SJSA1 (cell line): ENCODE results near the gene PNKP. TPM values are rescaled to one million over a fixed set of nuclear protein-coding genes. Genes with fewer than 3 reads are reported as not detected.

ENCODE experiments used
- DNase-seq, 2 experiments: peaks; one replicate each; pipeline ENCODE4 v3.0.0-alpha.2; 2015 to 2020; ENCODE audit warnings: low spot score in 2 of 2, low read depth in 1 of 2
- H3K27ac ChIP-seq: fragments of 250-450 bp; sonication (Bioruptor Pico); 2 replicates; pipeline ENCODE4 v1.5.1; 2020; ENCODE audit warnings: mild to moderate bottlenecking, moderate library complexity
- H3K27me3 ChIP-seq: fragments of 250-450 bp; sonication (Bioruptor Pico); replicated peaks from 2 replicates; pipeline ENCODE4 v1.5.1; 2020; ENCODE audit warnings: mild to moderate bottlenecking, moderate library complexity
- H3K36me3 ChIP-seq: fragments of 250-450 bp; sonication (Bioruptor Pico); 2 replicates; pipeline ENCODE4 v1.5.1; 2020; ENCODE audit warnings: mild to moderate bottlenecking
- H3K4me1 ChIP-seq: fragments of 250-450 bp; sonication (Bioruptor Pico); replicated peaks from 2 replicates; pipeline ENCODE4 v1.6.1; 2021; ENCODE audit warnings: mild to moderate bottlenecking
- H3K4me3 ChIP-seq: fragments of 250-450 bp; sonication (Bioruptor Pico); 2 replicates; pipeline ENCODE4 v1.5.1; 2020; ENCODE audit warnings: mild to moderate bottlenecking
- H3K9me3 ChIP-seq: fragments of 250-450 bp; sonication (Bioruptor Pico); replicated peaks from 2 replicates; pipeline ENCODE4 v1.5.1; 2020; ENCODE audit warnings: mild to moderate bottlenecking
- total RNA-seq: library from RNA; depleted of rRNA; stranded (reverse); fragments of >200 nt; shearing (Covaris generic); gene quantifications from 2 replicates; pipeline ENCODE4 v1.2.3, GENCODE V29; 2014

Gene PNKP
- total RNA-seq, 1 experiment from 2014 or later: 35.0 TPM

DNA sequence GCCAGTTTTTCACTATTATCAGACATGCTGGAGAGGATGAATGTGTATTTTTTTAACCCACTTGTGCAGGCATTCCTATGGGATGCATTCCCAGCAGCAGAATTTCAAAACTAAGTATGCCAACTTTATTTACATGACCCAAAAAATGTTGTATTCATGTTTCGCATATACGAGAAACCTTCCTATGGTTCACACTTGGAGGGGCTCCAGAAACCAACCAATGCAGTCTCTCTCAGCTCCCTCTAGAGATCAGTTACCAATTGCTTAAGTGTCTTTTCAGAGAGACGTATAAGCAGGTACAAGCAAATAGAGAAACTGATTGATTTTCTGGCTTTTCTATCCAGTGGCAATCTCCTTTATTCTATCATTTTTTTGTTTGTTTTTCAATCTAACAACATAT lies 22.0 kb downstream of the PNKP start:
- H3K27ac ChIP-seq: no peak overlapping the region
- H3K4me3 ChIP-seq: no peak overlapping the region
- DNase-seq: no peak
- no peaks in the 10 kb centered on the region for H3K9me3 ChIP-seq
- no peaks in the 10 kb centered on the region for H3K27me3 ChIP-seq
- no peaks in the 10 kb centered on the region; the same call in 1 of the 2 replicates for H3K36me3 ChIP-seq
- peaks cover 20% of the 10 kb centered on the region for H3K4me1 ChIP-seq

DNA sequence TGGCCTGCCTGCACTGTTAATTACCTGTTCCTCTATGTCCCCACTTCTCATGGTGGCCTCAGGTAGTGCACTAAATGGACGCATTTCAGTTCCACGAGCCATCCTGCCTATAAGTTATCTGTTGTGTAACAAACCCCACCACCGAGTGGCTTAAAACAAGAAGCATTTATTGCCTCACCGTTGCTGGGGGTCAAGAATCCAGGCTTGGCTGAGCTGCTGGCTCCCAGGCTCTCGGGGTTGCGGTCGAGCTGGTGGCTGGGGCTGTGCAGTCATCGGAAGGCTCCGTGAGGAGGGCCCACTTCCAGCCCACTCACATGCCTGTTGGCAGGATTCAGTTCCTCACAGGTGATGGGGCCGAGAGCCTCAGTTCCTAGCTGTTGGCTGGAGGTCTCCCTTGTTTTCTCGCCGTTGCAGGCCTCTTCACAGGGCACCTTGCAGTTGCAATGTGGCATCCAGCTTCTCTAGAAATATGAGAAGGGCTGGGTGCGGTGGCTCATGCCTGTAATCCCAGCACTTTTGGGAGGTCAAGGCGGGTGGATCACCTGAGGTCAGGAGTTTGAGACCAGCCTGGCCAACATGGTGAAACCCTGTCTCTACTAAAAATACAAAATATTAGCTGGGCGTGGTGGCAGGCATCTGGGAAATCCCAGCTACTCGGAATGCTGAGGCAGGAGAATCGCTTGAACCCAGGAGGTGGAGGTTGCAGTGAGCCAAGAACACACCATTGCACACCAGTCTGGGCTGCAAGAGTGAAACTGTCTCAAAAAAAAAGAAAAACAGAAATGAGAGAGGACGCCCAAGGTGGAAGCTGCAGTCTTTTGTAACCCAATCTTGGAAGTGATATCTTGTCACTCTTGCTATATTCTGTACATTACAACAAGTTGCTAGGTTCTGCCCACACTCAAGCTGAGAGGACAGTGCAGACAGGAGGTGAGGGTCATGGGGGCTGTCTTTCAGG lies 23.0 kb downstream of the PNKP start:
- Histone ChIP-seq H3K4me1 (peaks cover 17% of the 10 kb centered on the region), H3K4me3 (no peak overlapping the region), H3K27me3 (no peaks in the 10 kb centered on the region), H3K9me3 (no peaks in the 10 kb centered on the region), H3K27ac (no peak overlapping the region), H3K36me3 (peaks cover 5% of the 10 kb centered on the region)
- no peak for DNase-seq

DNA sequence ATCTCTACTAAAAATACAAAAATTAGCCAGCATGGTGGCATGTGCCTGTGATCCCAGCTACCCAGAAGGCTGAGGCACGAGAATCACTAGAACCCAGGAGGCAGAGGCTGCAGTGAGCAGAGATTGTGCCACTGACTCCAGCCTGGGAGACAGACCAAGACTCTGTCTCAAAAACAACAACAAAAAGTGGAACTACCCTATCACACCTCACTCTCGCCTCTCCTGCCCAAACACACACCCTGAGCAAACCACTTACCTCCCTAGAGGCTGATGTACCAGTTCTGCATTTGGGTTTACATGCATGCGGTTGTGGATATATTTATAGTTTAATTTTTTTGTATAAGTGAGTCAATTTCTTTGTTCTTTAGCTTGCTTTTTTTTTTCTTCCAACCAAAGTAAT lies 24.1 kb downstream of the PNKP start:
- Histone ChIP-seq H3K27me3 (no peaks in the 10 kb centered on the region), H3K9me3 (no peaks in the 10 kb centered on the region), H3K36me3 (peaks cover 11% of the 10 kb centered on the region), H3K4me1 (peaks cover 19% of the 10 kb centered on the region), H3K4me3 (no peak overlapping the region), H3K27ac (no peak overlapping the region)
- DNase-seq: no peak

DNA sequence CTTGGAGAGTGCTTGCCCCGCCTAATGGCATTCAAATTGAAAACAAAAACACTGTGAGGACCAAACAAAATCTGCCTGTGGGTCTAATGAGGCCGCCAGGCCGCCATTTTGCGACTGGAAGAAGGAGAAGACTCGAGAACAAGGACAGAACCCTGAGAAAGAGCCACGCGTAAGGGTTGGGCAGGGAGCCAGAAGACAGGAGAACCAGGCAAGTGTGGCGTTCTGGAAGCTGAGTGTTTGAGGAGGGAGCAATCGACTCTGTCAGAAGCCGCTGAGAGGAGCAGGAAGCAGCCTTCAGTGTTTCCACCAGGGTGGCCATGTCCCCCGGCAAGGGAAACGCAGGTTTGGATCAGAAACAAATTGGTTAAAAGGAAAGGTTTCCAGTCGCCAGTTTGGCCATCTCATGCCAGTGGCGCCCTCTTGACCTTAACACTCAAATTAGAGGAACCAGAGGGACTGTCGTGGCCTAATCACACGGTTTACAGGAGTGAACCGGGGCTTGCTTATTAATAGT lies 26.6 kb downstream of the PNKP start:
- no peak for DNase-seq
- H3K4me3 ChIP-seq: no peak overlapping the region
- no peak overlapping the region for H3K27ac ChIP-seq
- H3K9me3 ChIP-seq: no peaks in the 10 kb centered on the region
- no peaks in the 10 kb centered on the region for H3K27me3 ChIP-seq
- peaks cover 23% of the 10 kb centered on the region for H3K4me1 ChIP-seq
- peaks cover 32% of the 10 kb centered on the region for H3K36me3 ChIP-seq

DNA sequence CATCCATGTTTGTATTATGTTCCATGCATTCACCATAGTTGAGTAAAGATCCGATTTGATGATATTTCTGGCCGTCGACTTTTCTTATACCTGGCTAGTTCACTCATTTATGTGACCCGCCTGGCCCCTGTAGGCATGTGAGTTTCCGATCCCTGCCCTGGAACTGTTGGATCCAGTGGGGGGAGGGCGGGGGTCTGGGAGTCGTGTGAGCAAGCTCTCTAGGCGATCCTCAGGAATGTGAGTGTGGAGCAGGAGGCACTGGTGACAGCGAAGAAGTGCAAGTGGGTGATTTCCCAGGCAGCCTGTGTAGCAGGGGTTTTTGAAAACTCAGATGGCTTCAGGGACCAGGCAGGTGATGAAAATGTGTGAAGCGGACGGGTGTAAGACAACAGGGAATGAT lies 27.1 kb downstream of the PNKP start:
- H3K27me3 ChIP-seq: no peaks in the 10 kb centered on the region
- H3K36me3 ChIP-seq: peaks cover 37% of the 10 kb centered on the region
- no peak overlapping the region for H3K27ac ChIP-seq
- no peak for DNase-seq
- peaks cover 23% of the 10 kb centered on the region for H3K4me1 ChIP-seq
- no peak overlapping the region for H3K4me3 ChIP-seq
- no peaks in the 10 kb centered on the region for H3K9me3 ChIP-seq

DNA sequence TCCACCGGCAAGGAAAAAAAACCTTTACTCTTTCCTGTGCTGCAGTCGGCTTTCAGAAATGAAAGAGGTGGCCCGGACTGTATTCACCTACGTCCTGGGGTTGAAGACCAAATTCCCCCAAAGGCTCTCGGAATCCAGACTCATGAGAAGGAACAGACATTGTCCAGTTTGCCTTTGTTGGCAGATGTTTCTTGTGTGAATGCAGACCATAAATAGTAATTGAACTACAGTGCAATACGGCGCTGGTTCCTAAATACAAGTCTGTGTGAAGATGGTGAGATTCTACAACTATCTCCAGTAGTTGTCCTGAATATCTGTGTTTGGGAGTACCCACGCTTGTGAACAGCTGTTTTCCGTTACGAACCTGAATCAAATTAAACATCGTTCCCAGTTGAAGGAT lies 27.7 kb downstream of the PNKP start:
- peaks cover 23% of the 10 kb centered on the region for H3K4me1 ChIP-seq
- H3K4me3 ChIP-seq: no peak overlapping the region
- H3K36me3 ChIP-seq: peaks cover 43% of the 10 kb centered on the region
- no peaks in the 10 kb centered on the region for H3K27me3 ChIP-seq
- DNase-seq: no peak
- no peaks in the 10 kb centered on the region for H3K9me3 ChIP-seq
- no peak overlapping the region for H3K27ac ChIP-seq

DNA sequence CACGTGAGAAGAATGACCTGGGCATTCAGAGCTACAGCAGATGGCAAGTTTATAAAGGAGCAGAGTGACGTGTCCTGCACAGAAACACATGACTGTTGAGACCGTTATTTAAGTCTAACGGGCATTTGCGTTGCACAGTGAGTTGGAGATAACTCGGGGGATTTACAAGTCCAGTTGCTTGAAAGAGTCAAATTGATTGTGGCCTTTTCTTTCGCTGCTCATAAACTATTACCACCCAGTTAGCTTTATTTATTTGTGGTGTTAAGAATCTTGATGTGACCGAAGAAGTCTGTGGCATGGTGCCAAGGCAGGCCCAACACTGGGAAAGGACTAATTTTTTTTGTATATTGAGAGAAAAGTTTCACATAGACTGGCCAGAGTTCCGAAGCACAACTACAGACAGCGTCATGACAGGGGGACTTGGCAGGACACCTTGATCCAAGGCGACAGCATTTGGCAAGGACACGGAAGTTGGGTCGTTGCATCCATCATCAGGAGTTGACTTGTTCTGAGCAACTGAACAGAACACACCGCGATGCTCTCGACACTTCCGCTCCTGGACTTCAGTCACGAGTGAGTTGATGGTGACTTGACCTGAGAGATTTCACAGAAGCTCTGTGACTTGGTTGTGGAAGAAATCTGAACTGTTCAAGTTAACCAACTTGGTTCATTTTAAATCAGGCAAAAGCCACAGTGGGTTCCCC lies 28.3 kb downstream of the PNKP start:
- H3K27me3 ChIP-seq: no peaks in the 10 kb centered on the region
- DNase-seq: peak; percentile 62 to 67
- H3K4me3 ChIP-seq: no peak overlapping the region
- peaks cover 50% of the 10 kb centered on the region for H3K36me3 ChIP-seq
- H3K27ac ChIP-seq: peak overlapping the region; percentile 51
- no peaks in the 10 kb centered on the region for H3K9me3 ChIP-seq
- H3K4me1 ChIP-seq: peaks cover 23% of the 10 kb centered on the region

DNA sequence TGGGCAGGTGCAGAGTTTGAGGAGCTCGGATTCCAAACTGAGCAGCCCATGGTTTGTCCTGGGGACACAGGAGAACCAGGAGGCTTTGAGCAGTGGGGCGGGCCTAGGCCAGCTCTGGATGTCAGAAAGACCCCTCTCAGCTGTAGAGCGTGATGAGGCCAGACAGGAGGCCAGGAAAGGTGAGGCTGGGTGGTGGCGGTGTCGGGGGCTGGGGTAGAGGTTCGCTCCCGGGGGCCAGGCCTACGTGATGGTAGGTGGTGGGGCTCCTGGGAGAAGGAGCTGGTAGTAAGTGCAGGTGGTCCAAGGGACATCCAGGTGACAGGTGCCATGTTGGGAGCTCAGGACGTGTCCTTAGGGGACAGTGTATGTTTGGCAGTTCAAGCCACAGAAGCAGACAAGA lies 30.0 kb downstream of the PNKP start:
- no peak for DNase-seq
- Histone ChIP-seq H3K36me3 (peaks cover 66% of the 10 kb centered on the region), H3K4me3 (no peak overlapping the region), H3K9me3 (no peaks in the 10 kb centered on the region), H3K4me1 (peaks cover 23% of the 10 kb centered on the region), H3K27me3 (no peaks in the 10 kb centered on the region), H3K27ac (no peak overlapping the region)

DNA sequence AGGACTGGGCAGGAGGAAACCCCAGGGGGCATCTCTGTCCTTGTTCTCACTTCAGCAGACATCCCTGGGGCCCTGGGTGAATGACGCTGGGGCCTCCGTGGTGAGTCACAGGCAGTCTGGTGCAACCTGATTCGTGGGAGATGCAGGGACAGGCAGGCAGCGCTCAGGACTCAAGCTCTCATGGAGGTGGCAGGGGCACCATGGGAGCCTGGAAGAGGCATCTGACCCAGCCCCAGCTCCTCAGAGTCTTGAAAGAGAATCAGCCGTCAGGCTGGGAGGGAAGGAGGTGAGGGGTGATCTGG lies 30.4 kb downstream of the PNKP start:
- peaks cover 70% of the 10 kb centered on the region for H3K36me3 ChIP-seq
- no peaks in the 10 kb centered on the region for H3K9me3 ChIP-seq
- H3K4me3 ChIP-seq: no peak overlapping the region
- H3K27me3 ChIP-seq: no peaks in the 10 kb centered on the region
- H3K4me1 ChIP-seq: peaks cover 23% of the 10 kb centered on the region
- no peak overlapping the region for H3K27ac ChIP-seq
- DNase-seq: no peak

DNA sequence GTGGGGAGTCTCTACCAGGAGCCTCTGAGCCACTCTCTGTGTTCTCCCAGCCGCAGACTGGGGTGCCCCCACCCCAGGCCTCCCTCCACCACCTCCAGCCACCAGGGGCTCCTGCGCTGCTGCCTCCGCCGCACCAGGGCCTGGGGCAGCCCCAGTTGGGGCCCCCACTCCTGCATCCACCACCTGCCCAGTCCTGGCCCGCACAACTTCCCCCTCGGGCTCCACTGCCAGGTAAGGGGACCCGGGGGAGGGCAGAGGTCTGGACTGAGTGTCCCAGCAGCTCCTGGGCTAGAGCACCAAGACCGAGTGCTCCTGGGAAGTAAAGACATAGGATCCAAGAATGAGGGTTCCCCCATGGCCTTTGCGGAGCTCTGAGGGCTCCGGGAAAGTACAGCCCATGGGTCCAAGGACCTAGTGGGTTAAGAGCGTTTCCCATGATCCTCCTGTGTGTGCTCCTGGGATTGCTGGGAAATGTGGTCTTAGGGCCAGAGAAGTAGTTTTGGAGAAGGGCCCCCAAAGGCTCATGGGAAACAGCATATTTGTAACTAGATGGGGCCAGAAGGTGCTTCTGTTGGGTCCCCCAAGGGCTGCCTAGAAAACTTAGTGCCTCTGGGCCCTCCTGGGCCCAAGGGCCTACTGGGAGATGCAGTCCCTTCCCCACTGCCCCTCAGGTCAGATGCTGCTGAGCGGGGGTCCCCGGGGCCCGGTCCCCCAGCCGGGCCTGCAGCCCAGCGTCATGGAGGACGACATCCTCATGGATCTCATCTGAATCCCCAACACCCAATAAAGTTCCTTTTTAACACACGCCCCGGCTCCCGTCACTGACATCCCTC lies 31.0 kb downstream of the PNKP start:
- DNase-seq: no peak
- Histone ChIP-seq H3K4me3 (no peak overlapping the region), H3K4me1 (peaks cover 23% of the 10 kb centered on the region), H3K27ac (no peak overlapping the region), H3K9me3 (no peaks in the 10 kb centered on the region), H3K27me3 (no peaks in the 10 kb centered on the region), H3K36me3 (peaks cover 76% of the 10 kb centered on the region)

DNA sequence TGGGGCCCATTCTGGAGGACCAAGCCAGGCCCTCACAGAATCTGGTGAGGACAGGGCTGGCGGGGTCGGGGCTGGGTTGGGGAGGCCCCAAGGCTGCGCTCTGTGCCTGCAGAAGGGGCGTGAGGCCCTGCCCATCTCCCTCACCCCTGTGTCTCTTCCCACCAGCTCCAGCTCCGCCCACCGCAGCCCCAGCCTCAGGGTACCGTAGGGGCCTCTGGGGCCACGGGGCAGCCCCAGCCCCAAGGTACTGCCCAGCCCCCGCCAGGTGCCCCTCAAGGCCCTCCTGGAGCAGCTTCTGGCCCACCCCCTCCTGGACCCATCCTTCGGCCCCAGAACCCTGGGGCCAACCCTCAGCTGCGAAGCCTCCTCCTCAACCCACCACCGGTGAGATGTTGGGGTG lies 31.8 kb downstream of the PNKP start:
- Histone ChIP-seq H3K36me3 (peaks cover 83% of the 10 kb centered on the region), H3K4me1 (peaks cover 23% of the 10 kb centered on the region), H3K4me3 (no peak overlapping the region), H3K27me3 (no peaks in the 10 kb centered on the region), H3K27ac (no peak overlapping the region), H3K9me3 (no peaks in the 10 kb centered on the region)
- DNase-seq: no peak

DNA sequence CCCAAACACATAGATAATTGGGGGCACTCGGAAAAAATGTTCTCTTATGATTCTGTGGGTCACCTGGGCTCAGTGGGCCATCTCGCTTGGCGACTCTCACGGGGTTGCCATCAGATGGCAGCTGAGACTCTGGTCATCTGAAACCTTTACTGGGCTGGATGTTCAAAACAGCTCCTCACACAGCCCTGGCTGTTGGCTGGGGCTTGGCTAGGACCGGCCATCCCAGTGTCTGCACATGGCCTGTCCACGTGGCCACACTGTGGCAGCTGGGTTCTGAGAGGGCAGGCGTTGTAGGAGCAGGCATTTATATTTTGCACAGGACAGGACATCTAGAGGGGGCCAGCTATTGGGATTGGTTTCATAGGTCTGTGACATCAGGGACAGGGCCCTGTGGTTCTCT lies 33.8 kb downstream of the PNKP start:
- H3K36me3 ChIP-seq: peaks cover 82% of the 10 kb centered on the region
- peaks cover 11% of the 10 kb centered on the region for H3K4me1 ChIP-seq
- no peak for DNase-seq
- no peak overlapping the region for H3K27ac ChIP-seq
- no peaks in the 10 kb centered on the region for H3K27me3 ChIP-seq
- no peak overlapping the region for H3K4me3 ChIP-seq
- H3K9me3 ChIP-seq: no peaks in the 10 kb centered on the region

DNA sequence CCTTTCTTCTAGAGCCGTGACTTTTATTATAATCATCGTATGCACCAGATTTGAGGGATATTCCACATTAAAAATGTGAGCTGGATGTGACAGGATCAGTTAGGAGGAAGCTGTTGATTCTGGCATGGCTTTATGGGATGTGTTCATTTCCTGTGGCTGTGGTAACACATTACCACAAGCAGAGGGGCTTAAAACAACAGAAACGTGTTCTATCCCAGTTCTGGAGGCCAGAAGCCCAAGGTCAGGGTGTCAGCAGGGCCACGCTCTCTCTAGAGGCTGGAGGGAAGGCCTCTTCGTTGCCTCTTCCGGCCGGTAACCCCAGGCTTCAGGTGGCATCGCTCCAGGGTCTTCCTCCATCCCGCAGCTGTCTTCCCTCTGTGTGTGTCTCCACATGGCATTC lies 34.8 kb downstream of the PNKP start:
- no peak overlapping the region for H3K4me3 ChIP-seq
- H3K36me3 ChIP-seq: peaks cover 72% of the 10 kb centered on the region
- DNase-seq: no peak
- H3K27ac ChIP-seq: no peak overlapping the region
- H3K4me1 ChIP-seq: peaks cover under 1% of the 10 kb centered on the region
- no peaks in the 10 kb centered on the region for H3K9me3 ChIP-seq
- H3K27me3 ChIP-seq: no peaks in the 10 kb centered on the region
